WERI-Rb-1 (cell line): Measurements from ENCODE around the gene PKHD1.

Experiments
- DNase-seq: peaks from one replicate; pipeline ENCODE4 v3.0.0-alpha.2; 2020
- H3K27ac ChIP-seq: fragments of 250-450 bp; sonication (Bioruptor Pico); 2 replicates; pipeline ENCODE4 v1.5.1; 2020; ENCODE audit warnings: mild to moderate bottlenecking, moderate library complexity
- H3K27me3 ChIP-seq: fragments of 250-450 bp; sonication (Bioruptor Pico); 2 replicates; pipeline ENCODE4 v1.5.1; 2021; ENCODE audit warnings: mild to moderate bottlenecking, low read depth, moderate library complexity; ENCODE audit not compliant: insufficient read depth, severe bottlenecking
- H3K36me3 ChIP-seq: fragments of 250-450 bp; sonication (Bioruptor Pico); 2 replicates; pipeline ENCODE4 v1.5.1; 2020; ENCODE audit warnings: mild to moderate bottlenecking, moderate library complexity
- H3K4me3 ChIP-seq: 2 replicates; pipeline ENCODE4 v1.5.1; 2011; ENCODE audit warnings: low read depth, mild to moderate bottlenecking, control low read depth, low read length
- H3K9me3 ChIP-seq: fragments of 250-450 bp; sonication (Bioruptor Pico); 2 replicates; pipeline ENCODE4 v1.5.1; 2021; ENCODE audit warnings: mild to moderate bottlenecking, moderate library complexity; ENCODE audit not compliant: severe bottlenecking
- CTCF ChIP-seq: IDR thresholded peaks from 2 replicates; pipeline ENCODE4 v1.5.1; 2011; ENCODE audit warnings: low read depth, mild to moderate bottlenecking, control low read depth, inconsistent platforms, low read length

The PKHD1 gene

GRCh38 chr6:52000064-52000463, 87.3 kb downstream of the PKHD1 start:
- Histone ChIP-seq H3K27ac (no peak overlapping the region), H3K36me3 (no peaks in the 10 kb centered on the region), H3K27me3 (no peaks in the 10 kb centered on the region), H3K9me3 (no peaks in the 10 kb centered on the region), H3K4me3 (no peak overlapping the region)
- DNase-seq, result no peak
- no peak for TF ChIP-seq CTCF

GRCh38 chr6:51996296-51996947, 91.0 kb downstream of the PKHD1 start:
- Histone ChIP-seq H3K4me3 (no peak overlapping the region), H3K9me3 (no peaks in the 10 kb centered on the region), H3K27ac (no peak overlapping the region), H3K27me3 (no peaks in the 10 kb centered on the region), H3K36me3 (no peaks in the 10 kb centered on the region)
- TF ChIP-seq CTCF, result no peak
- no peak for DNase-seq

GRCh38 chr6:51995214-51995755, 92.1 kb downstream of the PKHD1 start:
- no peaks in the 10 kb centered on the region for H3K9me3 ChIP-seq
- no peak overlapping the region for H3K27ac ChIP-seq
- TF ChIP-seq CTCF, result no peak
- DNase-seq, result no peak
- no peak overlapping the region for H3K4me3 ChIP-seq
- H3K27me3 ChIP-seq, result no peaks in the 10 kb centered on the region
- H3K36me3 ChIP-seq, result no peaks in the 10 kb centered on the region

- Histone ChIP-seq H3K36me3 (no peaks in the 10 kb centered on the region), H3K27ac (no peak overlapping the region), H3K27me3 (no peaks in the 10 kb centered on the region), H3K4me3 (no peak overlapping the region), H3K9me3 (no peaks in the 10 kb centered on the region)
- TF ChIP-seq CTCF, result no peak
- no peak for DNase-seq
These were observed 94.5 kb downstream of the PKHD1 start for GRCh38 chr6:51992876-51993275.

GRCh38 chr6:51989789-51990188, 97.6 kb downstream of the PKHD1 start:
- no peaks in the 10 kb centered on the region for H3K27me3 ChIP-seq
- no peak overlapping the region for H3K27ac ChIP-seq
- no peak for DNase-seq
- H3K4me3 ChIP-seq, result no peak overlapping the region
- TF ChIP-seq CTCF, result no peak
- H3K9me3 ChIP-seq, result no peaks in the 10 kb centered on the region
- no peaks in the 10 kb centered on the region for H3K36me3 ChIP-seq

GRCh38 chr6:51986864-51987263, 100.5 kb downstream of the PKHD1 start:
- Histone ChIP-seq H3K4me3 (no peak overlapping the region), H3K27me3 (no peaks in the 10 kb centered on the region), H3K27ac (no peak overlapping the region), H3K36me3 (no peaks in the 10 kb centered on the region), H3K9me3 (no peaks in the 10 kb centered on the region)
- no peak for TF ChIP-seq CTCF
- no peak for DNase-seq
